ENCODE results near the gene KDM5C. TPM values are rescaled to one million over a fixed set of nuclear protein-coding genes. Genes with fewer than 3 reads are reported as not detected.

Gene KDM5C
- total and polyA plus RNA-seq, 4 donors = 36.1 to 112 (median 78.5) TPM

DNA sequence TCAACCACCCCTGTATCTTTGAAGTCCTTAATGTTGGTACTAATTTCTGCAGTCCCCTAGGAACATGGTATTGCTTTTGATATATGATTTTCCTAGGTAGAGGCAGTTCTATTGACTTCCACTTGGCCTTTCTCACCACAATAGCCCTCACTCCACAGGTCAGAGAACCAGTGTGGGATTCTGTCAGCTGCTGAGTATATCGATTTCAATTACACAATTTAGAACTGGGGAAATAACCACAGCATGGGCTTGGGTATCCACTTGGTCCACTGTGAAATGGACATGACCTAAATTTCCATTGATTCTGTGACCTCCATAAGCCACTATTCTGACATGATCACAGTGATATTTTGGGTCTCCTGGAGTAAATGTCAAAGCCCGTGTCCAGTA is 68.8 kb downstream of the KDM5C start:
- Histone ChIP-seq H3K4me3 (no peak overlapping the region), H3K27ac (ENCODE audit: low read depth in 1 of 2, low read length in 1 of 2) (no peak overlapping the region), H3K9me3 (ENCODE audit: control insufficient read depth in 4 of 4, insufficient read depth in 3 of 4, low read length in 3 of 4) (no peaks in the 10 kb centered on the region), H3K9ac (ENCODE audit: insufficient read depth in 1 of 2, low read length in 2 of 2) (no peak overlapping the region), H3K36me3 (ENCODE audit: control insufficient read depth in 4 of 4, insufficient read depth in 4 of 4, low read length in 4 of 4) (peaks cover 0 to 2% (median 0%) of the 10 kb centered on the region in 4 donors), H3K27me3 (ENCODE audit: control insufficient read depth in 3 of 3, insufficient read depth in 3 of 3, low read length in 2 of 3) (peaks cover 0 to 40% (median 7%) of the 10 kb centered on the region in 3 donors), H3K4me1 (ENCODE audit: control insufficient read depth in 5 of 5, insufficient read depth in 5 of 5, low read length in 5 of 5) (no peaks in the 10 kb centered on the region)
- TF ChIP-seq, protein P1, sequence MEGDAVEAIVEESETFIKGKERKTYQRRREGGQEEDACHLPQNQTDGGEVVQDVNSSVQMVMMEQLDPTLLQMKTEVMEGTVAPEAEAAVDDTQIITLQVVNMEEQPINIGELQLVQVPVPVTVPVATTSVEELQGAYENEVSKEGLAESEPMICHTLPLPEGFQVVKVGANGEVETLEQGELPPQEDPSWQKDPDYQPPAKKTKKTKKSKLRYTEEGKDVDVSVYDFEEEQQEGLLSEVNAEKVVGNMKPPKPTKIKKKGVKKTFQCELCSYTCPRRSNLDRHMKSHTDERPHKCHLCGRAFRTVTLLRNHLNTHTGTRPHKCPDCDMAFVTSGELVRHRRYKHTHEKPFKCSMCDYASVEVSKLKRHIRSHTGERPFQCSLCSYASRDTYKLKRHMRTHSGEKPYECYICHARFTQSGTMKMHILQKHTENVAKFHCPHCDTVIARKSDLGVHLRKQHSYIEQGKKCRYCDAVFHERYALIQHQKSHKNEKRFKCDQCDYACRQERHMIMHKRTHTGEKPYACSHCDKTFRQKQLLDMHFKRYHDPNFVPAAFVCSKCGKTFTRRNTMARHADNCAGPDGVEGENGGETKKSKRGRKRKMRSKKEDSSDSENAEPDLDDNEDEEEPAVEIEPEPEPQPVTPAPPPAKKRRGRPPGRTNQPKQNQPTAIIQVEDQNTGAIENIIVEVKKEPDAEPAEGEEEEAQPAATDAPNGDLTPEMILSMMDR (IDR thresholded peaks at IDR 0.05; ENCODE audit: control extremely low read depth, extremely low read depth) = no peak
- 95 to 96% methylated on average over 2 of the region's 2 CpGs for WGBS, 2 donors
- DNase-seq (no peak), ATAC-seq (ENCODE audit: insufficient read depth, low FRiP score) (no peak)

DNA sequence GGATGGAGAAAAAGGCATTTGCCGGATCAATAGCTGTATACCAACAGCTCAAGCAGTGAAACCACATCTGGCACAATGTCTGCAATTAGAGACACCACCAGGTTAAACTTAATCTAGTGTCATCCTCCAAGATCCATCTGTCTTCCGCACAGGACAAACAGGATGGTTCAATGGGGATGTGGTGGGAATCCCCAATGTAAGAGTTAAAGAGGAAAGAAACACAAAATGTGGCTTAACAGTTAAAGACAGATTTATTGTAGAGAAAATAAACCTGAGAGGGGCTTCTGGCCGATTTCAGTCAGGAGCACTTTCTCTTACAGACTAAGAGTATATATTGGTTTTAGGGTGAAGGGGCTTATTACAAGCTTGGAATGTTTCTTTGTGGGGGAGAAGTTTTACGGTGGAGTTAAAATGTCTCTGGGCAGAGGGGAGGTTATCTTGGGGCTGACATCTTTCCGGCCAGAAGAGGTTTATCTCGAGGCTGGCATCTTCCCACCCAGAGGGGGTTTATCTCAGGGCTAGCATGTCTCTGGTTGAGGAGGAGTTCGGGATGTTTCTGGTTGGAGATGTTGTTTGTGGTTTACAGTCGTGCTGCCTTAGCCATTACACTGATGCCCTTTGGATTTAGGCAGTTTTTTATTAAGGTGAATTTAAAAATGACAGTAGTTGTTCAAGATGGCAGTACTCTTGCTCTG is 69.3 kb downstream of the KDM5C start:
- ATAC-seq (ENCODE audit: insufficient read depth, low FRiP score) (no peak), DNase-seq (no peak)
- Histone ChIP-seq H3K27me3 (ENCODE audit: control insufficient read depth in 3 of 3, insufficient read depth in 3 of 3, low read length in 2 of 3) (peaks cover 0 to 38% (median 7%) of the 10 kb centered on the region in 3 donors), H3K4me3 (no peak overlapping the region), H3K36me3 (ENCODE audit: control insufficient read depth in 4 of 4, insufficient read depth in 4 of 4, low read length in 4 of 4) (peaks cover 0 to 2% (median 0%) of the 10 kb centered on the region in 4 donors), H3K9ac (ENCODE audit: insufficient read depth in 1 of 2, low read length in 2 of 2) (no peak overlapping the region), H3K27ac (ENCODE audit: low read depth in 1 of 2, low read length in 1 of 2) (no peak overlapping the region), H3K4me1 (ENCODE audit: control insufficient read depth in 5 of 5, insufficient read depth in 5 of 5, low read length in 5 of 5) (no peaks in the 10 kb centered on the region), H3K9me3 (ENCODE audit: control insufficient read depth in 4 of 4, insufficient read depth in 3 of 4, low read length in 3 of 4) (no peaks in the 10 kb centered on the region)
- TF ChIP-seq, protein P1 (IDR thresholded peaks at IDR 0.05; ENCODE audit: control extremely low read depth, extremely low read depth) = no peak
- WGBS, 2 donors = 87 to 90% methylated on average over 8 of the region's 8 CpGs

DNA sequence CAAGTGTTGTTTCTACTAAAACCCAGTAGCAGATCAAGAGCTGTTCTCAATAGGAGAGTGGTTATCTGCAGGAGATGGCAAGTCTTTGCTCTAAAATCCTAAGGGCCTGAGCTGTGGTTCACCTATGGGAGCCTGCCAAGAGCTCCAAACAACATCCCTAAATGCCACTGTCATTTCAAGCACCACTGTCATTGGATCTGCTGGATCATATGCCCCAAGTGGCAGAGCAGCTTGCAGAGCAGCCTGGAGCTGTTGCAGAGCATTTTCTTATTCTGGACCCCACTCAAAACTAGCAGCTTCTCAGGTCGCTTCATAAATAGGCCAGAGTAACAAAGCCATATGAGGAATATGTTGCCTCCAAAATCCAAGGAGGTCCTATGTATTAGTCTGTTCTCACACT is 71.4 kb downstream of the KDM5C start:
- no peaks in the 10 kb centered on the region for H3K9me3 ChIP-seq (ENCODE audit: control insufficient read depth in 4 of 4, insufficient read depth in 3 of 4, low read length in 3 of 4)
- H3K27ac ChIP-seq (ENCODE audit: low read depth in 1 of 2, low read length in 1 of 2) = no peak overlapping the region
- DNase-seq (no peak), ATAC-seq (ENCODE audit: insufficient read depth, low FRiP score) (no peak)
- no peaks in the 10 kb centered on the region for H3K36me3 ChIP-seq (ENCODE audit: control insufficient read depth in 4 of 4, insufficient read depth in 4 of 4, low read length in 4 of 4)
- peaks cover 0 to 22% (median 7%) of the 10 kb centered on the region in 3 donors for H3K27me3 ChIP-seq (ENCODE audit: control insufficient read depth in 3 of 3, insufficient read depth in 3 of 3, low read length in 2 of 3)
- H3K9ac ChIP-seq (ENCODE audit: insufficient read depth in 1 of 2, low read length in 2 of 2) = no peak overlapping the region
- H3K4me3 ChIP-seq = no peak overlapping the region
- H3K4me1 ChIP-seq (ENCODE audit: control insufficient read depth in 5 of 5, insufficient read depth in 5 of 5, low read length in 5 of 5) = no peaks in the 10 kb centered on the region
- 88 to 100% methylated on average over 1 of the region's 1 CpG for WGBS, 2 donors
- TF ChIP-seq, protein P1 (IDR thresholded peaks at IDR 0.05; ENCODE audit: control extremely low read depth, extremely low read depth) = no peak

Small RNAs within 50 kb of the gene (small RNA-seq; reads per million reads assigned to genes)
- gene AL139396.1 (ENCODE audit: low replicate concordance) (not detected), gene MIR6894 (ENCODE audit: low replicate concordance) (0.13 reads per million), gene MIR6895 (ENCODE audit: low replicate concordance) (0.12 reads per million)

Other genes with a start within 250 kb of the KDM5C start
- gene GPR173, start 176.4 kb downstream of the KDM5C start, total RNA-seq = 1 to 10 TPM; 3.1 to 4.6 TPM
- under 1 TPM; 0.94 to 0.96 TPM for gene GPR173, start 176.4 kb downstream of the KDM5C start, polyA plus RNA-seq
- gene TSPYL2, start 142.8 kb downstream of the KDM5C start, total RNA-seq = 10 to 100 TPM; 20.8 to 44.0 TPM
- 10 to 100 TPM; 29.5 to 66.2 TPM for gene TSPYL2, start 142.8 kb downstream of the KDM5C start, polyA plus RNA-seq
- 10 to 100 TPM; 10.7 to 30.5 TPM for gene KANTR, start 131.1 kb downstream of the KDM5C start, total RNA-seq
- gene KANTR, start 131.1 kb downstream of the KDM5C start, polyA plus RNA-seq = 1 to 10 TPM; 1.4 to 8.6 TPM
- gene IQSEC2, start 56.4 kb upstream of the KDM5C start, total RNA-seq = 10 to 100 TPM; 10.3 to 24.5 TPM
- gene IQSEC2, start 56.4 kb upstream of the KDM5C start, polyA plus RNA-seq = 10 to 100 TPM in 1 of 2 donors, 1 to 10 TPM in 1; 9.0 to 24.6 TPM
- gene SMC1A, start 197.4 kb upstream of the KDM5C start, total RNA-seq = 10 to 100 TPM; 27.8 to 56.2 TPM
- 10 to 100 TPM; 11.2 to 17.1 TPM for gene SMC1A, start 197.4 kb upstream of the KDM5C start, polyA plus RNA-seq
- 10 to 100 TPM; 10.9 to 12.7 TPM for gene RIBC1, start 197.7 kb upstream of the KDM5C start, total RNA-seq
- gene RIBC1, start 197.7 kb upstream of the KDM5C start, polyA plus RNA-seq = 1 to 10 TPM; 6.0 to 8.6 TPM
- 100 to 1,000 TPM in 1 of 2 donors, 10 to 100 TPM in 1; 28.0 to 107 TPM for gene HSD17B10, start 209.2 kb upstream of the KDM5C start, total RNA-seq
- gene HSD17B10, start 209.2 kb upstream of the KDM5C start, polyA plus RNA-seq = 100 to 1,000 TPM in 1 of 2 donors, 10 to 100 TPM in 1; 80.2 to 118 TPM

Data from lung (tissue), 13 donors.